Fibroblast of skin of right biceps (primary cell): ENCODE data around the gene GMEB2.

Source experiments
- DNase-seq: peaks from one replicate; pipeline ENCODE4 v3.0.0-alpha.2; 2013

The GMEB2 gene

GRCh38 chr20:63543733-63544132 is 83.2 kb downstream of the GMEB2 start:
- DNase-seq = no peak

- DNase-seq = no peak
Measured at GRCh38 chr20:63543131-63543530, 83.8 kb downstream of the GMEB2 start.

GRCh38 chr20:63542696-63543095 is 84.2 kb downstream of the GMEB2 start:
- no peak for DNase-seq

- no peak for DNase-seq
Measured at GRCh38 chr20:63542031-63542559, 84.8 kb downstream of the GMEB2 start.

- DNase-seq = no peak
Measured at GRCh38 chr20:63541371-63541770, 85.5 kb downstream of the GMEB2 start.

GRCh38 chr20:63540417-63541186 is 86.3 kb downstream of the GMEB2 start:
- peak; percentile 49 for DNase-seq

GRCh38 chr20:63539441-63540370 is 87.2 kb downstream of the GMEB2 start:
- DNase-seq = no peak

GRCh38 chr20:63539092-63539430 is 87.8 kb downstream of the GMEB2 start:
- DNase-seq = no peak

- DNase-seq = no peak
Measured at GRCh38 chr20:63538204-63539091, 88.5 kb downstream of the GMEB2 start.
